Skeletal muscle satellite cell (primary cell): ENCODE results near the gene PRDM13.
A peak's percentile ranks its signal among the peaks of the same experiment; 100 is the strongest.
"Not testable (repeated sequence)": the region's sequence is repeated elsewhere in the genome, so short reads cannot be mapped to it uniquely, and the experiment has no call there.

Experiments
- H3K27me3 ChIP-seq: 2 replicates; pipeline ENCODE4 v1.7.0; 2013; ENCODE audit warnings: low read length; ENCODE audit not compliant: control insufficient read depth, insufficient read depth
- H3K36me3 ChIP-seq: 2 replicates; pipeline ENCODE4 v1.7.0; 2013; ENCODE audit warnings: mild to moderate bottlenecking, control low read depth, low read length; ENCODE audit not compliant: insufficient read depth
- H3K4me1 ChIP-seq: 2 replicates; pipeline ENCODE4 v1.7.0; 2013; ENCODE audit warnings: low read length; ENCODE audit not compliant: control insufficient read depth, insufficient read depth
- H3K4me2 ChIP-seq: 2 replicates; pipeline ENCODE4 v1.7.0; 2013; ENCODE audit warnings: mild to moderate bottlenecking, low read length
- H3K4me3 ChIP-seq: 2 replicates; pipeline ENCODE4 v1.7.0; 2013; ENCODE audit warnings: low read length
- H3K9ac ChIP-seq: 2 replicates; pipeline ENCODE4 v1.7.0; 2013; ENCODE audit warnings: mild to moderate bottlenecking, low read depth, low read length, moderate library complexity
- H3K9me3 ChIP-seq: replicated peaks from 2 replicates; pipeline ENCODE4 v1.7.0; 2013; ENCODE audit warnings: mild to moderate bottlenecking, control low read depth, low read length

PRDM13 gene

GRCh38 chr6:99589290-99589672 is 17.4 kb upstream of the PRDM13 start:
- Histone ChIP-seq H3K4me1 (peaks cover 7% of the 10 kb centered on the region), H3K4me2 (peak overlapping the region; percentile 95), H3K4me3 (peak overlapping the region; percentile 72), H3K9ac (peak overlapping the region; percentile 37), H3K36me3 (no peaks in the 10 kb centered on the region), H3K27me3 (peaks cover 61% of the 10 kb centered on the region), H3K9me3 (no peaks in the 10 kb centered on the region)

GRCh38 chr6:99589907-99590493 is 16.6 kb upstream of the PRDM13 start:
- no peak overlapping the region for H3K9ac ChIP-seq
- H3K4me3 ChIP-seq, result no peak overlapping the region
- H3K9me3 ChIP-seq, result no peaks in the 10 kb centered on the region
- H3K27me3 ChIP-seq, result peaks cover 63% of the 10 kb centered on the region
- no peak overlapping the region for H3K4me2 ChIP-seq
- peaks cover 7% of the 10 kb centered on the region for H3K4me1 ChIP-seq
- no peaks in the 10 kb centered on the region for H3K36me3 ChIP-seq

GRCh38 chr6:99590728-99591672 is 15.6 kb upstream of the PRDM13 start:
- Histone ChIP-seq H3K9ac (no peak overlapping the region), H3K9me3 (no peaks in the 10 kb centered on the region), H3K27me3 (peaks cover 72% of the 10 kb centered on the region), H3K36me3 (no peaks in the 10 kb centered on the region), H3K4me3 (no peak overlapping the region), H3K4me1 (peaks cover 7% of the 10 kb centered on the region), H3K4me2 (peak overlapping the region; percentile 44)

- no peaks in the 10 kb centered on the region for H3K9me3 ChIP-seq
- H3K4me3 ChIP-seq, result no peak overlapping the region
- H3K27me3 ChIP-seq, result peaks cover 75% of the 10 kb centered on the region
- no peak overlapping the region for H3K4me2 ChIP-seq
- H3K9ac ChIP-seq, result no peak overlapping the region
- peaks cover 7% of the 10 kb centered on the region for H3K4me1 ChIP-seq
- no peaks in the 10 kb centered on the region for H3K36me3 ChIP-seq
These were observed 14.8 kb upstream of the PRDM13 start for GRCh38 chr6:99591673-99592364.

- no peaks in the 10 kb centered on the region for H3K9me3 ChIP-seq
- no peak overlapping the region for H3K4me3 ChIP-seq
- no peaks in the 10 kb centered on the region for H3K36me3 ChIP-seq
- no peak overlapping the region for H3K9ac ChIP-seq
- peaks cover 79% of the 10 kb centered on the region for H3K27me3 ChIP-seq
- peaks cover 7% of the 10 kb centered on the region for H3K4me1 ChIP-seq
- H3K4me2 ChIP-seq, result no peak overlapping the region
These were observed 13.7 kb upstream of the PRDM13 start for GRCh38 chr6:99592900-99593299.

GRCh38 chr6:99594696-99595095 is 11.9 kb upstream of the PRDM13 start:
- H3K9ac ChIP-seq, H3K4me3 ChIP-seq: not testable (repeated sequence)
- peaks cover 89% of the 10 kb centered on the region for H3K27me3 ChIP-seq

GRCh38 chr6:99602520-99603420 is 3.9 kb upstream of the PRDM13 start:
- Histone ChIP-seq H3K4me2 (peak overlapping the region; percentile 85), H3K27me3 (peaks cover 96% of the 10 kb centered on the region), H3K4me3 (peak overlapping the region; percentile 59), H3K4me1 (peaks cover 13% of the 10 kb centered on the region), H3K9me3 (no peaks in the 10 kb centered on the region), H3K9ac (no peak overlapping the region), H3K36me3 (no peaks in the 10 kb centered on the region)

More at GRCh38 chr6:99594696-99595095, 11.9 kb upstream of the PRDM13 start:
- not testable (repeated sequence) for H3K4me1 ChIP-seq, H3K36me3 ChIP-seq, H3K4me2 ChIP-seq, H3K9me3 ChIP-seq

GRCh38 chr6:99603421-99604165 is 3.0 kb upstream of the PRDM13 start:
- Histone ChIP-seq H3K9ac (no peak overlapping the region), H3K36me3 (no peaks in the 10 kb centered on the region), H3K27me3 (peaks cover 96% of the 10 kb centered on the region), H3K4me3 (peak overlapping the region; percentile 59), H3K4me2 (peak overlapping the region; percentile 85), H3K4me1 (peaks cover 13% of the 10 kb centered on the region), H3K9me3 (no peaks in the 10 kb centered on the region)

- Histone ChIP-seq H3K4me2 (peak overlapping the region; percentile 85), H3K27me3 (peaks cover 96% of the 10 kb centered on the region), H3K4me1 (peaks cover 13% of the 10 kb centered on the region), H3K36me3 (no peaks in the 10 kb centered on the region), H3K9me3 (no peaks in the 10 kb centered on the region), H3K4me3 (peak overlapping the region; percentile 59), H3K9ac (no peak overlapping the region)
These were observed 2.2 kb upstream of the PRDM13 start for GRCh38 chr6:99604166-99605073.
